ENCODE results near the gene ARID3C. TPM values are rescaled to one million over a fixed set of nuclear protein-coding genes. Genes with fewer than 3 reads are reported as not detected.

ARID3C gene
- total RNA-seq, 4 donors from 2014 or later: not detected

- no peaks in the 10 kb centered on the region for H3K27me3 ChIP-seq
- peak overlapping the region in 3 of 4 donors; percentile 29 to 82 (median 56) for H3K4me3 ChIP-seq
- intact Hi-C loops (cut with DNase I; ENCODE audit: low total_unique reads): no loop called here
- peaks cover 25 to 60% of the 10 kb centered on the region in 2 donors for H3K4me1 ChIP-seq
- no peaks in the 10 kb centered on the region for H3K36me3 ChIP-seq
- ATAC-seq: no peak
- no peaks in the 10 kb centered on the region for H3K9me3 ChIP-seq
- in situ Hi-C loops (cut with MboI; ENCODE audit: low sequenced_read_pairs in 4 of 4): no loop called here
- DNase-seq: no peak
- H3K27ac ChIP-seq: peak overlapping the region in 3 of 4 donors; percentile 82 to 93 (median 88)
- TF ChIP-seq CTCF (IDR thresholded peaks at IDR 0.05 in 4 of 5, conservative IDR thresholded peaks at IDR 0.05 in 1 of 5) (no peak), POLR2A (IDR thresholded peaks at IDR 0.05) (no peak)
Measured at GRCh38 chr9:34585946-34586669, 42.8 kb downstream of the ARID3C start.

GRCh38 chr9:34584970-34585369 lies 43.9 kb downstream of the ARID3C start:
- H3K27me3 ChIP-seq: no peaks in the 10 kb centered on the region
- ATAC-seq: peak; percentile 26 to 51
- TF ChIP-seq POLR2A (IDR thresholded peaks at IDR 0.05) (no peak), CTCF (IDR thresholded peaks at IDR 0.05 in 4 of 5, conservative IDR thresholded peaks at IDR 0.05 in 1 of 5) (no peak)
- H3K36me3 ChIP-seq: no peaks in the 10 kb centered on the region
- peaks cover 20 to 59% of the 10 kb centered on the region in 2 donors for H3K4me1 ChIP-seq
- peak in 1 of 2 donors; percentile 55 for DNase-seq
- H3K27ac ChIP-seq: peak overlapping the region in 3 of 4 donors; percentile 22 to 88 (median 82)
- H3K4me3 ChIP-seq: no peak overlapping the region
- intact Hi-C loops (cut with DNase I; ENCODE audit: low total_unique reads): no loop called here
- in situ Hi-C loops (cut with MboI; ENCODE audit: low sequenced_read_pairs in 4 of 4): no loop called here
- no peaks in the 10 kb centered on the region for H3K9me3 ChIP-seq

GRCh38 chr9:34582787-34583186 lies 46.1 kb downstream of the ARID3C start:
- Histone ChIP-seq H3K36me3 (no peaks in the 10 kb centered on the region), H3K9me3 (no peaks in the 10 kb centered on the region), H3K4me1 (peaks cover 17 to 64% of the 10 kb centered on the region in 2 donors), H3K4me3 (no peak overlapping the region), H3K27me3 (no peaks in the 10 kb centered on the region), H3K27ac (no peak overlapping the region)
- no peak for DNase-seq
- intact Hi-C loops (cut with DNase I; ENCODE audit: low total_unique reads): no loop called here
- TF ChIP-seq POLR2A (IDR thresholded peaks at IDR 0.05): no peak
- no peak for TF ChIP-seq CTCF (IDR thresholded peaks at IDR 0.05 in 4 of 5, conservative IDR thresholded peaks at IDR 0.05 in 1 of 5)
- in situ Hi-C loops (cut with MboI; ENCODE audit: low sequenced_read_pairs in 4 of 4): no loop called here
- ATAC-seq: no peak

- no peak for TF ChIP-seq CTCF (IDR thresholded peaks at IDR 0.05 in 4 of 5, conservative IDR thresholded peaks at IDR 0.05 in 1 of 5)
- no peak for TF ChIP-seq POLR2A (IDR thresholded peaks at IDR 0.05)
- Histone ChIP-seq H3K4me1 (peaks cover 17 to 56% of the 10 kb centered on the region in 2 donors), H3K27me3 (no peaks in the 10 kb centered on the region), H3K4me3 (no peak overlapping the region), H3K9me3 (no peaks in the 10 kb centered on the region), H3K36me3 (no peaks in the 10 kb centered on the region), H3K27ac (no peak overlapping the region)
- ATAC-seq (no peak), DNase-seq (no peak)
- intact Hi-C loops (cut with DNase I; ENCODE audit: low total_unique reads) (no loop called here), in situ Hi-C loops (cut with MboI; ENCODE audit: low sequenced_read_pairs in 4 of 4) (no loop called here)
Measured at GRCh38 chr9:34581318-34581717, 47.5 kb downstream of the ARID3C start.
